ENCODE measurements around the gene FGF14. TPM values are rescaled to one million over a fixed set of nuclear protein-coding genes. Genes with fewer than 3 reads are reported as not detected.
A peak's percentile ranks its signal among the peaks of the same experiment; 100 is the strongest.
"Not testable (repeated sequence)": the region's sequence is repeated elsewhere in the genome, so short reads cannot be mapped to it uniquely, and the experiment has no call there.

The FGF14 gene
- total and polyA plus RNA-seq, 8 donors: 0.42 to 2.4 (median 1.1) TPM

- intact Hi-C loops (cut with DNase I): no loop called here
- H3K27ac ChIP-seq: no peak overlapping the region
- ATAC-seq: no peak
- no peak overlapping the region for H3K4me3 ChIP-seq
- DNase-seq: no peak
- FAIRE-seq: no peak
- H3K9me3 ChIP-seq: no peaks in the 10 kb centered on the region
- no peaks in the 10 kb centered on the region for H3K36me3 ChIP-seq
- no peak for TF ChIP-seq CTCF (IDR thresholded peaks at IDR 0.05)
- no peaks in the 10 kb centered on the region for H3K27me3 ChIP-seq
- no peaks in the 10 kb centered on the region for H3K4me1 ChIP-seq
Measured at GRCh38 chr13:102145750-102146149, 256.1 kb downstream of the FGF14 start.

DNA sequence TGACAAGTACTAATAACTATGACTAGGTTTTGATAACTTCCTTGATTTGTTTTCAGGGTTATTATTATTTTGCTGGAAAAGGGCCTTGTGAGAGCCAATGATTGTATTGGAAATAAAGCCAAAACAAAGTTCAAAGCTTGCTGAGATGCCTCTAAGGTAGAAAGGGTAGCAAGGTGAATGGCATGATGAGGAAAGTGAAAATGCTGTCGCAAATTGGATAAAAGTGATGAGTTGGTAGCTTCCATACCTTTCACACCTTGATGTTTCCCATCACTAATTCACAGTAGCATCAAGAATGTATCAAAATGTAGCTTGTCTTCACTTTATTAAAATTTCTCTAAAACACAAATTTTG is 259.4 kb downstream of the FGF14 start:
- DNase-seq (no peak), ATAC-seq (no peak), FAIRE-seq (no peak)
- H3K27me3 ChIP-seq: no peaks in the 10 kb centered on the region
- H3K9me3 ChIP-seq: no peaks in the 10 kb centered on the region
- no peaks in the 10 kb centered on the region for H3K4me1 ChIP-seq
- WGBS, 2 donors: 72 to 89% methylated on average over 1 of the region's 1 CpG
- no peak overlapping the region for H3K27ac ChIP-seq
- no peak for TF ChIP-seq CTCF (IDR thresholded peaks at IDR 0.05)
- no peak overlapping the region for H3K4me3 ChIP-seq
- intact Hi-C loops (cut with DNase I): loop anchor here in 1 of 3 donors (5.0 kb wide), 1 partner anchor 315 kb away; no protein-coding TSS in a partner anchor
- H3K36me3 ChIP-seq: no peaks in the 10 kb centered on the region

- Histone ChIP-seq H3K36me3 (no peaks in the 10 kb centered on the region), H3K27me3 (no peaks in the 10 kb centered on the region), H3K4me1 (no peaks in the 10 kb centered on the region), H3K27ac (no peak overlapping the region), H3K9me3 (no peaks in the 10 kb centered on the region), H3K4me3 (no peak overlapping the region)
- TF ChIP-seq CTCF (IDR thresholded peaks at IDR 0.05): peak in 3 of 4 donors; percentile 24 to 68 (median 60)
- DNase-seq (no peak), FAIRE-seq (peak; percentile 59), ATAC-seq (peak in 3 of 4 donors; percentile 37 to 54 (median 39))
- 24 to 35% methylated on average over 4 of the region's 4 CpGs for WGBS, 2 donors
- intact Hi-C loops (cut with DNase I): loop anchor here in 1 of 3 donors (5.0 kb wide), 1 partner anchor 315 kb away; no protein-coding TSS in a partner anchor
Measured at GRCh38 chr13:102141625-102142472, 260.0 kb downstream of the FGF14 start.

- intact Hi-C loops (cut with DNase I): loop anchor here in 1 of 3 donors (5.0 kb wide), 1 partner anchor 318 kb away; no protein-coding TSS in a partner anchor
- no peak overlapping the region for H3K4me3 ChIP-seq
- no peak for DNase-seq
- no peak overlapping the region for H3K27ac ChIP-seq
- H3K4me1 ChIP-seq: no peaks in the 10 kb centered on the region
- H3K36me3 ChIP-seq: no peaks in the 10 kb centered on the region
- H3K9me3 ChIP-seq: no peaks in the 10 kb centered on the region
- no peak for FAIRE-seq
- no peaks in the 10 kb centered on the region for H3K27me3 ChIP-seq
- no peak for ATAC-seq
- 54 to 64% methylated on average over 4 of the region's 4 CpGs for WGBS, 2 donors
- TF ChIP-seq CTCF (IDR thresholded peaks at IDR 0.05): no peak
Measured at GRCh38 chr13:102139626-102140025, 262.2 kb downstream of the FGF14 start.

DNA sequence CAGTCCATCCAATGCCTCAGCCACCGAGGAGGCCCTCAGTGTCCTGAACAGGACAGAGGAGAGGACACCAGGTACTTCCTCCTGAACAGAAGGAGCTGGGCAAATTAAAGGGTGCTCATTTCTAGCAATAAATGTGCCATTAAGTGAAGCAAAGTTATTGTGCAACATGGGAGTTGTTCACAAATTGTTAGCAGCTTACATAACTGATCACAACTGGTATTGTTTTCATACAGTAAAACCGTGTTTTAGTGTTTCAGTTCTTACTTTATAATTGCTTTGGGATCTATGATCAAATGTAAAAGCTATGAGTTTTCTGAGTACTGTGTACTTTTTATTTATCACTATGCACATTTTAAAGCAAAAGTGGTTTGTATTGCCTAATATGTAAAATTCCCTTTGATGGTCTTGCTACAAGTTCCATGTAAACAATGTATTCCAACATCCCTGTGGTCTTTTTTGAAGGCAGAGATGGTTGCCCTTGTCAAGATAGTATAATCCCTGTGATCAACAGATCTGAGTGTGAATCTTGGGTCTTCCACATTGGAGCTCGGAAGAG is 263.1 kb downstream of the FGF14 start:
- no peaks in the 10 kb centered on the region for H3K9me3 ChIP-seq
- TF ChIP-seq CTCF (IDR thresholded peaks at IDR 0.05): no peak
- H3K4me3 ChIP-seq: no peak overlapping the region
- no peaks in the 10 kb centered on the region for H3K36me3 ChIP-seq
- DNase-seq (no peak), ATAC-seq (no peak), FAIRE-seq (no peak)
- no peak overlapping the region for H3K27ac ChIP-seq
- WGBS, 2 donors: 68 to 76% methylated on average over 3 of the region's 3 CpGs
- no peaks in the 10 kb centered on the region for H3K27me3 ChIP-seq
- intact Hi-C loops (cut with DNase I): no loop called here
- H3K4me1 ChIP-seq: no peaks in the 10 kb centered on the region

DNA sequence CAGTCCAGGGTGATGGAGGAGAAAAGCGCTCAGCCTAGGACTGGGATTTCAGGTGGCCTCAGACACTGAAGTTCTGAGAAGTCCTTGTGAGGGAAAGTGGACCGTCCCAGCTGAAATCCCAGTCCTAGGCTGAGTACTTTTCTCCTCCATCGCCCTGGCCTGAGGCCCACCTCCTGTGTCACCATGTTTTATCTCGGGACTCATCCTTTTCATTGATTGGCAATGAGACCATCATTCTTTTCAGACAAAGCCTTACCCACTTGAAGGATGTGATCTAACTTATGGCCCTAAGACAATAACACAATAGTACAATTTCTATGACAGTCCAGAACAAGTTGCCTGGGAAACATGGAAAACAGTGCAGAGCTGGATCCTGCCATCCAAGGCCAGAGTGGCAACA is 263.9 kb downstream of the FGF14 start:
- FAIRE-seq; intact Hi-C loops (cut with DNase I); H3K4me1 ChIP-seq; H3K27me3 ChIP-seq; ATAC-seq; H3K9me3 ChIP-seq; H3K36me3 ChIP-seq; DNase-seq; H3K27ac ChIP-seq; H3K4me3 ChIP-seq: not testable (repeated sequence)
- WGBS, 2 donors: 73 to 88% methylated on average over 4 of the region's 4 CpGs
